ENCODE results near the gene LDB1. TPM values are rescaled to one million over a fixed set of nuclear protein-coding genes. Genes with fewer than 3 reads are reported as not detected.

Gene LDB1
- total and polyA plus RNA-seq, 2 of the 13 experiments (the other 11 are each of a cell fraction or from before 2014, with no cell fraction given) = 17.2 to 45.5 TPM

DNA sequence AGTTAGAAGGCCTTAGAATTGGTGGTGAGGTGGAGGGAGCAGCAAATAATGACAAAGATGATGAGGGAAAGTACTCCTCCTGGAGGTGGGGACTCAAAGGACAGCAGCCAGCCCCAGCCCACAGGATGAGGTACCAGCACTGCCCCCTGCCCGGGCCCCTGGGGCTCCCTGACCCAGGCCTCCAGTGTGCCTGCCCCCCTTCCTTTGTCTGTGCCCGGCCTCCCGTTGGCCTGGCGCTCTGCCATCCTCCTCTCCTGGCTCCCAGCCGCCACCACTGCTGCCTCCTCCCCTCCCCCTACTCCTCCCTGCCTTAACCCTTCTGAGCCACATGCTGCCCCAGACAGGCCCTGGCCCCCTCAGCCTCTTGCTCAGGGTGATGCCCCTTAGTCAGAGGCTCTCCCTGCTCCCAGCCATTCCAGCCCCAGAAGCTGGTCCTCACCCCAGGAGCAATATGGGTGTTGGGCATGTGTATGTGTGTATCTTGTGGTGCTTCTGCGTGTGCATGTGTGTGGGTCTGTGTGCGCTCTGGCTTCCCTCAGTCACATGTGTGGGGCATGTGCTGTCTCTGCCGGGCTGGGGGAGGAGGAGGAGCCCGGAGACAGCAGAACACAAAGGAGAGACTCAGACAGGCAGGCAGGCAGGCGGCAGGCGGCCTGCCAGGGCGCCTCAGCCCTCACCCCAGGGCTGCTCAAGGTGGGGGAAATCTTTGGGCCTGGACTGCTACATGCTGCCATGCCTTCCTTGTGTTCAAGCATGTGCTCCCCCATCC lies 2.6 kb downstream of the LDB1 start (continued):
- TF ChIP-seq, protein P1, sequence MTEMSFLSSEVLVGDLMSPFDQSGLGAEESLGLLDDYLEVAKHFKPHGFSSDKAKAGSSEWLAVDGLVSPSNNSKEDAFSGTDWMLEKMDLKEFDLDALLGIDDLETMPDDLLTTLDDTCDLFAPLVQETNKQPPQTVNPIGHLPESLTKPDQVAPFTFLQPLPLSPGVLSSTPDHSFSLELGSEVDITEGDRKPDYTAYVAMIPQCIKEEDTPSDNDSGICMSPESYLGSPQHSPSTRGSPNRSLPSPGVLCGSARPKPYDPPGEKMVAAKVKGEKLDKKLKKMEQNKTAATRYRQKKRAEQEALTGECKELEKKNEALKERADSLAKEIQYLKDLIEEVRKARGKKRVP (CRISPR knock-in tag; IDR thresholded peaks at IDR 0.05) = no peak
- TF ChIP-seq ZNF124 (CRISPR knock-in tag; IDR thresholded peaks at IDR 0.05) (no peak), ZBTB42 (CRISPR knock-in tag; IDR thresholded peaks at IDR 0.05) (no peak), TBX2 (CRISPR knock-in tag; IDR thresholded peaks at IDR 0.05; ENCODE audit: borderline replicate concordance) (no peak; the same call in 1 of the 2 replicates), ZKSCAN8 (CRISPR knock-in tag; IDR thresholded peaks at IDR 0.05; ENCODE audit: borderline replicate concordance) (no peak), ZNF317 (CRISPR knock-in tag; IDR thresholded peaks at IDR 0.05) (no peak), ZNF121 (CRISPR knock-in tag; IDR thresholded peaks at IDR 0.05) (no peak), KMT2A (CRISPR knock-in tag; IDR thresholded peaks at IDR 0.05) (no peak), ZSCAN12 (CRISPR knock-in tag; IDR thresholded peaks at IDR 0.05) (no peak), ZNF567 (CRISPR knock-in tag; IDR thresholded peaks at IDR 0.05; ENCODE audit: borderline replicate concordance) (no peak), KDM6A (CRISPR knock-in tag; IDR thresholded peaks at IDR 0.05; ENCODE audit: low read depth) (no peak)
- TF ChIP-seq, protein P2, sequence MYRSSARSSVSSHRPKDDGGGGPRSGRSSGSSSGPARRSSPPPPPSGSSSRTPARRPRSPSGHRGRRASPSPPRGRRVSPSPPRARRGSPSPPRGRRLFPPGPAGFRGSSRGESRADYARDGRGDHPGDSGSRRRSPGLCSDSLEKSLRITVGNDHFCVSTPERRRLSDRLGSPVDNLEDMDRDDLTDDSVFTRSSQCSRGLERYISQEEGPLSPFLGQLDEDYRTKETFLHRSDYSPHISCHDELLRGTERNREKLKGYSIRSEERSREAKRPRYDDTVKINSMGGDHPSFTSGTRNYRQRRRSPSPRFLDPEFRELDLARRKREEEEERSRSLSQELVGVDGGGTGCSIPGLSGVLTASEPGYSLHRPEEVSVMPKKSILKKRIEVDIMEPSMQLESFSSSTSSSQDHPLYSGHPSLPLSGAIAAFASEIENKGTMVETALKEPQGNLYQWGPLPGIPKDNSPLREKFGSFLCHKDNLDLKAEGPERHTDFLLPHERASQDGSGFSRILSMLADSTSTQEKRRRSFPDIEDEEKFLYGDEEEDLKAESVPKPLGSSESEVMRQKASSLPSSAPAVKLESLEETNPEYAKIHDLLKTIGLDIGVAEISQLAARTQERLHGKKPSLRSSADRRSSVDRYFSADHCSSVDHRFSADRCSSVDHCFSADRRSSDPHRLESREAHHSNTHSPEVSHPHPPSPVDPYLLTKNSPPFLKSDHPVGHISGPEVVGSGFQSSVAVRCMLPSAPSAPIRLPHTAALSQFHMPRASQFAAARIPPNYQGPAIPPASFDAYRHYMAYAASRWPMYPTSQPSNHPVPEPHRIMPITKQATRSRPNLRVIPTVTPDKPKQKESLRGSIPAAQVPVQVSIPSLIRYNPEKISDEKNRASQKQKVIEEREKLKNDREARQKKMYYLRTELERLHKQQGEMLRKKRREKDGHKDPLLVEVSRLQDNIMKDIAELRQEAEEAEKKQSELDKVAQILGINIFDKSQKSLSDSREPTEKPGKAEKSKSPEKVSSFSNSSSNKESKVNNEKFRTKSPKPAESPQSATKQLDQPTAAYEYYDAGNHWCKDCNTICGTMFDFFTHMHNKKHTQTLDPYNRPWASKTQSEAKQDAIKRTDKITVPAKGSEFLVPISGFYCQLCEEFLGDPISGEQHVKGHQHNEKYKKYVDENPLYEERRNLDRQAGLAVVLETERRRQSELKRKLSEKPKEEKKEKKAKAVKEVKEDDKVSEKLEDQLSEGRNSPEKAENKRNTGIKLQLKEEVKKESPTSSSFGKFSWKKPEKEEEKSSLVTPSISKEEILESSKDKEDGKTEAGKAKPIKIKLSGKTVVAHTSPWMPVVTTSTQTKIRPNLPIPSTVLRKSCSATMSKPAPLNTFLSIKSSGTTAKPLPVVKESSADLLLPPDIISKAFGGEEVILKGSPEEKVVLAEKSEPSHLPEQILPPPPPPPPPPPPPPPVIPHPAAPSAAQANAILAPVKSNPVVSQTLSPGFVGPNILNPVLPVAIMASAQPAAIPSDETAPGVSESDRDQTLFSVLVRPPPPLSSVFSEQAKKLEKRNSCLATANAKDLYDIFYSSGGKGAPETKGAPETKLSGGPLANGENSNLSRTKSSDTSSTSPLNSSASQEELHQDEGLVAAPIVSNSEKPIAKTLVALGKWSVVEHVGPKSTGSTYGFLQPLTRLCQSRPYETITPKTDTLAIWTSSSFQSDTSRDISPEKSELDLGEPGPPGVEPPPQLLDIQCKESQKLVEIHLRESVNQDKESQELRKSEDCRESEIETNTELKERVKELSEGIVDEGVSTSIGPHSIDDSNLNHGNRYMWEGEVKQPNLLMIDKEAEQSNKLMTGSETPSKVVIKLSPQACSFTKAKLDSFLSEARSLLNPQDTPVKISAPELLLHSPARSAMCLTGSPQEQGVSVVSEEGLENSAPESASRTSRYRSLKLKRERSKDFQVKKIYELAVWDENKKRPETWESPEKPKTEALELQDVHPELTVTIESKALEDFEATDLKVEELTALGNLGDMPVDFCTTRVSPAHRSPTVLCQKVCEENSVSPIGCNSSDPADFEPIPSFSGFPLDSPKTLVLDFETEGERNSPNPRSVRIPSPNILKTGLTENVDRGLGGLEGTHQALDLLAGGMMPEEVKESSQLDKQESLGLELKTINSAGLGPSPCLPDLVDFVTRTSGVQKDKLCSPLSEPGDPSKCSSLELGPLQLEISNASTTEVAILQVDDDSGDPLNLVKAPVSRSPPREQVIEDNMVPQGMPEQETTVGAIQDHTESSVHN (CRISPR knock-in tag; IDR thresholded peaks at IDR 0.05) = no peak
- TF ChIP-seq, protein P3, sequence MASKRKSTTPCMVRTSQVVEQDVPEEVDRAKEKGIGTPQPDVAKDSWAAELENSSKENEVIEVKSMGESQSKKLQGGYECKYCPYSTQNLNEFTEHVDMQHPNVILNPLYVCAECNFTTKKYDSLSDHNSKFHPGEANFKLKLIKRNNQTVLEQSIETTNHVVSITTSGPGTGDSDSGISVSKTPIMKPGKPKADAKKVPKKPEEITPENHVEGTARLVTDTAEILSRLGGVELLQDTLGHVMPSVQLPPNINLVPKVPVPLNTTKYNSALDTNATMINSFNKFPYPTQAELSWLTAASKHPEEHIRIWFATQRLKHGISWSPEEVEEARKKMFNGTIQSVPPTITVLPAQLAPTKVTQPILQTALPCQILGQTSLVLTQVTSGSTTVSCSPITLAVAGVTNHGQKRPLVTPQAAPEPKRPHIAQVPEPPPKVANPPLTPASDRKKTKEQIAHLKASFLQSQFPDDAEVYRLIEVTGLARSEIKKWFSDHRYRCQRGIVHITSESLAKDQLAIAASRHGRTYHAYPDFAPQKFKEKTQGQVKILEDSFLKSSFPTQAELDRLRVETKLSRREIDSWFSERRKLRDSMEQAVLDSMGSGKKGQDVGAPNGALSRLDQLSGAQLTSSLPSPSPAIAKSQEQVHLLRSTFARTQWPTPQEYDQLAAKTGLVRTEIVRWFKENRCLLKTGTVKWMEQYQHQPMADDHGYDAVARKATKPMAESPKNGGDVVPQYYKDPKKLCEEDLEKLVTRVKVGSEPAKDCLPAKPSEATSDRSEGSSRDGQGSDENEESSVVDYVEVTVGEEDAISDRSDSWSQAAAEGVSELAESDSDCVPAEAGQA (IDR thresholded peaks at IDR 0.05; ENCODE audit: low read depth) = no peak
- TF ChIP-seq, protein P3 (CRISPR knock-in tag; IDR thresholded peaks at IDR 0.05; ENCODE audit: borderline replicate concordance) = no peak
